Measurements from ENCODE around the gene CTDP1. TPM values are rescaled to one million over a fixed set of nuclear protein-coding genes. Genes with fewer than 3 reads are reported as not detected.

The CTDP1 gene
- total and polyA plus RNA-seq, 9 of the 15 experiments (the other 6 are each of a cell fraction or from before 2014, with no cell fraction given) = 0.07 to 19.2 (median 4.0) TPM

DNA sequence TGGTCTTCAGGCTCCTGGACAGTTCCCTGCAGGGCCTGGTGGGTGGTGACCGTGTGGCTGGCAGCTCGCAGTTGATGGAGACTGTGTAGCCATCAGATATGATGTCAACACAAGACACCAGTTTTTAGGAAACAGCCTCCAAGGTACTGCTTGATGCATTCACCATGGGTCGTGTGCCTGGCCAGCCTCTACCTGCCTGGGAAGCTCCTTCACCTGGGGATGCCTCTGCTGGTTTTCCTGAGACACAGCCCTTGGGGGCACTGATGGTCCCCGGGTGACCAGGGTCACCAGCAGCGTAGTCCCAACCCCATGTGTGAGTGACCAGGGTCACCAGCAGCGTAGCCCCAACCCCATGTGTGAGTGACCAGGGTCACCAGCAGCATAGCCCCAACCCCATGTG, 84.5 kb downstream of the CTDP1 start:
- Histone ChIP-seq H3K9me3 (replicated peaks; ENCODE audit: control insufficient read depth, insufficient read depth, low read depth, low read length) (no peaks in the 10 kb centered on the region), H2AFZ (ENCODE audit: low read depth, low read length) (no peak overlapping the region), H3K9me1 (ENCODE audit: control insufficient read depth, insufficient read depth, low read length) (no peaks in the 10 kb centered on the region), H3K27ac (ENCODE audit: extremely low read depth, low read depth, low read length) (no peak overlapping the region), H3K27me3 (ENCODE audit: control insufficient read depth in 2 of 2, insufficient read depth in 2 of 2, low read length in 2 of 2) (peaks cover 2 to 12% of the 10 kb centered on the region in 2 experiments; a peak in 3 of 5 replicates), H3K79me2 (ENCODE audit: control insufficient read depth, insufficient read depth, low read length) (no peaks in the 10 kb centered on the region), H3K4me2 (ENCODE audit: insufficient read depth, low read length) (no peak overlapping the region), H3K4me1 (replicated peaks in 1 of 2; ENCODE audit: control insufficient read depth in 2 of 2, insufficient read depth in 2 of 2, low read length in 2 of 2) (no peaks in the 10 kb centered on the region), H3K36me3 (ENCODE audit: control insufficient read depth, insufficient read depth, low read length) (no peaks in the 10 kb centered on the region), H4K20me1 (replicated peaks; ENCODE audit: control insufficient read depth, insufficient read depth, low read length) (no peaks in the 10 kb centered on the region), H3K9ac (ENCODE audit: insufficient read depth in 1 of 2, low read depth in 2 of 2, low read length in 2 of 2) (no peak overlapping the region), H3K4me3 (no peak overlapping the region)
- no peak for DNase-seq (ENCODE audit: extremely low read depth in 1 of 4, low spot score in 3 of 4)
- intact Hi-C loops (cut with micrococcal nuclease) (no loop called here), in situ Hi-C loops (cut with MboI) (no loop called here)
- ChIA-PET CTCF (ENCODE audit: low intra/inter-chr PET ratio) (no interaction called here), POLR2A (interaction anchor here (0.6 kb wide), 1 partner anchor 38 kb away, joined by 4 read pairs; no protein-coding TSS in a partner anchor)
- WGBS (ENCODE audit: insufficient coverage, low coverage, missing lambda C conversion rate) = 0% methylated on average over 5 of the region's 6 CpGs
- ATAC-seq = no peak
- FAIRE-seq = no peak
- BruUV-seq (replicated peaks) = no TSS peak
- TF ChIP-seq, protein P1, sequence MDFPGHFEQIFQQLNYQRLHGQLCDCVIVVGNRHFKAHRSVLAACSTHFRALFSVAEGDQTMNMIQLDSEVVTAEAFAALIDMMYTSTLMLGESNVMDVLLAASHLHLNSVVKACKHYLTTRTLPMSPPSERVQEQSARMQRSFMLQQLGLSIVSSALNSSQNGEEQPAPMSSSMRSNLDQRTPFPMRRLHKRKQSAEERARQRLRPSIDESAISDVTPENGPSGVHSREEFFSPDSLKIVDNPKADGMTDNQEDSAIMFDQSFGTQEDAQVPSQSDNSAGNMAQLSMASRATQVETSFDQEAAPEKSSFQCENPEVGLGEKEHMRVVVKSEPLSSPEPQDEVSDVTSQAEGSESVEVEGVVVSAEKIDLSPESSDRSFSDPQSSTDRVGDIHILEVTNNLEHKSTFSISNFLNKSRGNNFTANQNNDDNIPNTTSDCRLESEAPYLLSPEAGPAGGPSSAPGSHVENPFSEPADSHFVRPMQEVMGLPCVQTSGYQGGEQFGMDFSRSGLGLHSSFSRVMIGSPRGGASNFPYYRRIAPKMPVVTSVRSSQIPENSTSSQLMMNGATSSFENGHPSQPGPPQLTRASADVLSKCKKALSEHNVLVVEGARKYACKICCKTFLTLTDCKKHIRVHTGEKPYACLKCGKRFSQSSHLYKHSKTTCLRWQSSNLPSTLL (IDR thresholded peaks at IDR 0.05) = no peak
- TF ChIP-seq FOXK1 (CRISPR knock-in tag; IDR thresholded peaks at IDR 0.05; ENCODE audit: borderline replicate concordance) (no peak), PHB (CRISPR knock-in tag; IDR thresholded peaks at IDR 0.05) (no peak), NUFIP1 (IDR thresholded peaks at IDR 0.05; ENCODE audit: partially characterized antibody) (no peak), ZNF592 (IDR thresholded peaks at IDR 0.05) (no peak), CBX8 (IDR thresholded peaks at IDR 0.05; ENCODE audit: borderline replicate concordance, extremely low read depth, low read depth, low read length, poor library complexity, severe bottlenecking) (no peak), ZC3H8 (IDR thresholded peaks at IDR 0.05) (no peak), ZBTB43 (CRISPR knock-in tag; IDR thresholded peaks at IDR 0.05) (no peak)
- TF ChIP-seq, protein P2, sequence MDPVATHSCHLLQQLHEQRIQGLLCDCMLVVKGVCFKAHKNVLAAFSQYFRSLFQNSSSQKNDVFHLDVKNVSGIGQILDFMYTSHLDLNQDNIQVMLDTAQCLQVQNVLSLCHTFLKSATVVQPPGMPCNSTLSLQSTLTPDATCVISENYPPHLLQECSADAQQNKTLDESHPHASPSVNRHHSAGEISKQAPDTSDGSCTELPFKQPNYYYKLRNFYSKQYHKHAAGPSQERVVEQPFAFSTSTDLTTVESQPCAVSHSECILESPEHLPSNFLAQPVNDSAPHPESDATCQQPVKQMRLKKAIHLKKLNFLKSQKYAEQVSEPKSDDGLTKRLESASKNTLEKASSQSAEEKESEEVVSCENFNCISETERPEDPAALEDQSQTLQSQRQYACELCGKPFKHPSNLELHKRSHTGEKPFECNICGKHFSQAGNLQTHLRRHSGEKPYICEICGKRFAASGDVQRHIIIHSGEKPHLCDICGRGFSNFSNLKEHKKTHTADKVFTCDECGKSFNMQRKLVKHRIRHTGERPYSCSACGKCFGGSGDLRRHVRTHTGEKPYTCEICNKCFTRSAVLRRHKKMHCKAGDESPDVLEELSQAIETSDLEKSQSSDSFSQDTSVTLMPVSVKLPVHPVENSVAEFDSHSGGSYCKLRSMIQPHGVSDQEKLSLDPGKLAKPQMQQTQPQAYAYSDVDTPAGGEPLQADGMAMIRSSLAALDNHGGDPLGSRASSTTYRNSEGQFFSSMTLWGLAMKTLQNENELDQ (CRISPR knock-in tag; IDR thresholded peaks at IDR 0.05; ENCODE audit: borderline replicate concordance) = no peak
